Effector memory CD8-positive, alpha-beta T cell (primary cell): Measurements from ENCODE around the gene EEPD1.

Source experiments
- ATAC-seq: fragments of 150-1000 bp; cut with Tn5 transposase; replicated peaks from 2 replicates; pipeline ENCODE4 v1.10.0; 2021; ENCODE audit warnings: mild to moderate bottlenecking, moderate library complexity
- DNase-seq, 3 experiments: peaks; one replicate each; pipeline ENCODE4 v3.0.0; 2021
- H3K27ac Mint-ChIP-seq, 2 donors: one replicate each; pipeline ENCODE4 v1.8.0; 2022; ENCODE audit warnings: mild to moderate bottlenecking in 2 of 2, mixed read lengths in 2 of 2, moderate library complexity in 2 of 2
- H3K27me3 Mint-ChIP-seq, 2 donors: one replicate each; pipeline ENCODE4 v1.8.0; 2022; ENCODE audit warnings: mixed read lengths in 2 of 2
- H3K36me3 Mint-ChIP-seq: one replicate; pipeline ENCODE4 v1.8.0; 2022; ENCODE audit warnings: mild to moderate bottlenecking, moderate library complexity, mixed read lengths; ENCODE audit not compliant: insufficient read depth
- H3K4me1 Mint-ChIP-seq, 2 donors: one replicate each; pipeline ENCODE4 v1.8.0; 2022; ENCODE audit warnings: low read depth in 2 of 2, mixed read lengths in 2 of 2
- H3K4me3 Mint-ChIP-seq, 2 donors: one replicate each; pipeline ENCODE4 v1.8.0; 2022; ENCODE audit warnings: mild to moderate bottlenecking in 2 of 2, mixed read lengths in 2 of 2, moderate library complexity in 2 of 2
- H3K9me3 Mint-ChIP-seq, 2 donors: one replicate each; pipeline ENCODE4 v1.8.0; 2022; ENCODE audit warnings: mixed read lengths in 2 of 2

Gene EEPD1

DNA sequence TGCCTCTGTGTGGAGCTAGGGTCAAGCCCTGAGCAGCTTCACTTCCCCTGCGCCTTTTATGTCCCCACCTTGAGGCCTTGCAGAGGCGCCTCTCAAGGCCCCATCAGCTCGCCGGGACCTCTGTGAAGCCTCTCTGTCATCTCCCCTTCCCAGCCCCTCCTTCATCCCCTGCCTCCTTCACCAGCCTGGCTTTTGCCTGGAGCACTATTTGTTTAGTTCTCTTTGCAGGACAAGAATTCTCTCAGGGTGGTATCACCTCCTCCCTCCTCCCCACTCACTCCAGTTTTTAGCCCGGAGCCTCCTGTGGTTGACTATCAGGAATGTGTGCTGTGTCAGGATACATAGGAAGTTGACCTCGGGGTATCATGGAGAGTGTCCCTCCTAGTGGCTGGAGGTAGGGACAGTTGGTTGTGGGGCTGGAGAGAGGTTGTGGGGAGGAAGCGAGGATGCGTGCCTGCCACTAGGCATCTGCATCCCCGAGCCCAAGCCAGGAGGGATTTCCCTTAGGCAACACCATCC, 146.8 kb downstream of the EEPD1 start:
- H3K9me3 Mint-ChIP-seq = no peaks in the 10 kb centered on the region
- peaks cover 0 to 1% of the 10 kb centered on the region in 2 donors for H3K4me1 Mint-ChIP-seq
- no peaks in the 10 kb centered on the region for H3K27me3 Mint-ChIP-seq
- no peak overlapping the region for H3K27ac Mint-ChIP-seq
- H3K36me3 Mint-ChIP-seq = peaks cover 13% of the 10 kb centered on the region
- ATAC-seq (no peak), DNase-seq (no peak)
- no peak overlapping the region for H3K4me3 Mint-ChIP-seq

- Mint-ChIP-seq H3K27ac (no peak overlapping the region), H3K4me1 (peaks cover 0 to 1% of the 10 kb centered on the region in 2 donors), H3K9me3 (no peaks in the 10 kb centered on the region), H3K27me3 (no peaks in the 10 kb centered on the region), H3K4me3 (no peak overlapping the region), H3K36me3 (peaks cover 13% of the 10 kb centered on the region)
- DNase-seq (no peak), ATAC-seq (no peak)
Observed at GRCh38 chr7:36300696-36301350, 147.8 kb downstream of the EEPD1 start.

DNA sequence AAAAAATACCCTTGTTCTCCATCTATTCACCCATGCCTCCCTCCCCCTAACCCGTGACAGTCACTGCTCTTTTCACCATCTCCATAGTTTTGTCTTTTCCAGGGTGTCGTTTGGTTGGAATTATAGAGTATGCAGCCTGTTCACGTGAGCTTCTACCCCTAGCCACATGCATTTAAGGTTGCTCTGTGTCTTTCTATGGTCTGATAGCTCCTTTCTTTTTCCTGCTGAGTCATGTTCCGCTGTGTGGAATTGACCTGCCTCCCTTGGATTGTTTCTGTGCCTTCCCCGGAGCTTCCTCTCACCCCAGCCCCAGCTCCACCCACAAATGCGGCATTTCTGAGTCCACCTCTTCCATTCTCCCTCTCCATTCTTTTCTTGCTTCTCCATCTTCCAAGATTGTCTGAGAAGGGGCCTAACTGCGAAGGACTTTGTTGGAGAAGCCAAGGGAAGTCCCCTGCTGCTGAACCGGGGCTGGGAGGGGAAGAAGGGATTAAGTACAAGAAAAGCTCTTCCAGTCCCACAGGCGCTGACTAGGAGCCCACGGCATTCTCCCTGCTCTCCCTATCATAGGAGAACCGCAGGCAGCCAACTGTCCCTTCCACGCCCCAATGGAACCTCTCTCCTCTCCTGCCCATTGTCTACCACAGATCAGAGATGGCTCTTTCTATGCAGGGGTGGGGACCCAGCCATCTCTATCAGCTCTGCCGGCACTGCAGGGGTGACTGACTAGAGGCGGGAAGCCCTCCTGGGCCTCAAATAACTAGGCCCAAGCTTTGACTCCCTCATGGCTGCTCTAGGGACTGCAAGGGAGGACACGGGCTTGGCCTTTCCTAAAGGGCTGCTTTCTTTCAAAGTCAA, 149.1 kb downstream of the EEPD1 start:
- ATAC-seq = no peak
- no peaks in the 10 kb centered on the region for H3K27me3 Mint-ChIP-seq
- peak overlapping the region in 1 of 2 donors; percentile 0 for H3K27ac Mint-ChIP-seq
- H3K36me3 Mint-ChIP-seq = peaks cover 13% of the 10 kb centered on the region
- no peak overlapping the region for H3K4me3 Mint-ChIP-seq
- H3K4me1 Mint-ChIP-seq = no peaks in the 10 kb centered on the region
- H3K9me3 Mint-ChIP-seq = no peaks in the 10 kb centered on the region
- DNase-seq = no peak

GRCh38 chr7:36303202-36304098, 150.4 kb downstream of the EEPD1 start:
- Mint-ChIP-seq H3K9me3 (no peaks in the 10 kb centered on the region), H3K36me3 (peaks cover 13% of the 10 kb centered on the region), H3K27me3 (no peaks in the 10 kb centered on the region), H3K27ac (no peak overlapping the region), H3K4me1 (no peaks in the 10 kb centered on the region), H3K4me3 (no peak overlapping the region)
- DNase-seq = no peak
- ATAC-seq = no peak

DNA sequence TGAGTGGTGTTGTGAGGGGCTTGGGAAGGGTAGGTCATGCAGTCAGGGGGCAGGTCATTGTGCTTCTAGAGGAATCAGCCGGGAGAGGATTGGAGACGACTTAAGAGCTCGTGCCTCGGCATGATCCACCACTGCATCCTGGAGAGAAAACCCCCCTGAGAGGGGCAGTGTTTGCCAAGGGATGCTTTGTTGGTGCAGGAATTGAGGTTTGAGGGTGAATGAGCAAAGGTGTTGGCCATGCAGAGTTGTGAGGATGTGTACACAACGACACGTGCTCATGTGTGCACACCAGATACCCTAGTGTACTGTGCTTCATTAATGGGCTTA, 151.0 kb downstream of the EEPD1 start:
- no peak overlapping the region for H3K4me3 Mint-ChIP-seq
- no peaks in the 10 kb centered on the region for H3K27me3 Mint-ChIP-seq
- H3K27ac Mint-ChIP-seq = no peak overlapping the region
- ATAC-seq (no peak), DNase-seq (no peak)
- H3K4me1 Mint-ChIP-seq = no peaks in the 10 kb centered on the region
- no peaks in the 10 kb centered on the region for H3K9me3 Mint-ChIP-seq
- H3K36me3 Mint-ChIP-seq = peaks cover 12% of the 10 kb centered on the region

GRCh38 chr7:36305226-36305625, 152.2 kb downstream of the EEPD1 start:
- Mint-ChIP-seq H3K27ac (no peak overlapping the region), H3K4me3 (no peak overlapping the region), H3K27me3 (no peaks in the 10 kb centered on the region), H3K4me1 (no peaks in the 10 kb centered on the region), H3K9me3 (no peaks in the 10 kb centered on the region), H3K36me3 (peaks cover 2% of the 10 kb centered on the region)
- DNase-seq = no peak
- no peak for ATAC-seq

DNA sequence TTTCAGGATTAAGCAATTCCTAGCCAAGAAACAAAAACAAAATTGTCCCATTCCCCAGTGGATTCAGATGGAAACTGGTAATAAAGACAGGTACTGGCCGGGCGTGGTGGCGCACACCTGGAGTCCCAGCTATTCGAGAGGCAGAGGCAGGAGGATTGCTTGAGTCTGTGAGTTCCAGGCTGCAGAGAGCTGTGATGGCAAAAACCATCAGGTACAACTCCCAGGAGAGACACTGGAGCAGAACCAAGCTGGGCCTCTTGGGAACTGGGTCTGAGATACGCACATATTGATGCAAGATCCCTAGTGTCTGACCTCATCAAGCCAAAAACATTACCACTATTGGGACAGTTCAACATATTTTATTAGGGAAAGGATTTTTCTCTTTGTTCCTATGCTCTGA, 152.6 kb downstream of the EEPD1 start:
- no peak for ATAC-seq
- DNase-seq = no peak
- no peak overlapping the region for H3K4me3 Mint-ChIP-seq
- H3K36me3 Mint-ChIP-seq = peaks cover 2% of the 10 kb centered on the region
- no peak overlapping the region for H3K27ac Mint-ChIP-seq
- no peaks in the 10 kb centered on the region for H3K9me3 Mint-ChIP-seq
- no peaks in the 10 kb centered on the region for H3K4me1 Mint-ChIP-seq
- H3K27me3 Mint-ChIP-seq = no peaks in the 10 kb centered on the region

- H3K4me1 Mint-ChIP-seq = no peaks in the 10 kb centered on the region
- H3K36me3 Mint-ChIP-seq = peaks cover 2% of the 10 kb centered on the region
- no peak overlapping the region for H3K27ac Mint-ChIP-seq
- H3K27me3 Mint-ChIP-seq = no peaks in the 10 kb centered on the region
- H3K9me3 Mint-ChIP-seq = no peaks in the 10 kb centered on the region
- ATAC-seq = no peak
- no peak overlapping the region for H3K4me3 Mint-ChIP-seq
- no peak for DNase-seq
Observed at GRCh38 chr7:36306222-36306621, 153.2 kb downstream of the EEPD1 start.

GRCh38 chr7:36306722-36307121, 153.7 kb downstream of the EEPD1 start:
- Mint-ChIP-seq H3K27me3 (no peaks in the 10 kb centered on the region), H3K27ac (no peak overlapping the region), H3K36me3 (peaks cover 5% of the 10 kb centered on the region), H3K9me3 (no peaks in the 10 kb centered on the region), H3K4me3 (no peak overlapping the region), H3K4me1 (no peaks in the 10 kb centered on the region)
- ATAC-seq = no peak
- DNase-seq = no peak

DNA sequence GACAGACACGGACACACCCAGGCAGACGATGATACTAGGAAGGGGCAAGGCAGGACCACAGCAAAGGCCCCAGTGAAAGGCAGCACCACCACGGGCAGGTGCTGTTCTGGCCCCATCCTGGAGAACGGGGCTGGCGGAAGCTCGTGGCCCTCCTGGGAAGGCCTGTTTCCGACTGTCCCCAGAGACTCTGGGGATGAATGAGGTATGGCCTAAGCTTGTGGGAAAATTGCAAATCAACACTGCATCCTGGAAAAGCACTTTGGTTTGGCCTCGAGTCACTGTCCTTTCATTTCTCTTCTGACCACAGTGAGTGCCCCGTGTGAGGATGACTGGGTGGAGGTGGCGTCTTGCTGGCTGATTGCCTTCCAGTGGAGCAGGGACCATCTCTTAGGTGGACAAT, 155.0 kb downstream of the EEPD1 start:
- H3K4me1 Mint-ChIP-seq = peaks cover 5 to 7% of the 10 kb centered on the region in 2 donors
- no peak overlapping the region for H3K4me3 Mint-ChIP-seq
- ATAC-seq (no peak), DNase-seq (no peak)
- H3K36me3 Mint-ChIP-seq = peaks cover 3% of the 10 kb centered on the region
- H3K27ac Mint-ChIP-seq = no peak overlapping the region
- H3K9me3 Mint-ChIP-seq = no peaks in the 10 kb centered on the region
- H3K27me3 Mint-ChIP-seq = peaks cover 7 to 9% of the 10 kb centered on the region in 2 donors

DNA sequence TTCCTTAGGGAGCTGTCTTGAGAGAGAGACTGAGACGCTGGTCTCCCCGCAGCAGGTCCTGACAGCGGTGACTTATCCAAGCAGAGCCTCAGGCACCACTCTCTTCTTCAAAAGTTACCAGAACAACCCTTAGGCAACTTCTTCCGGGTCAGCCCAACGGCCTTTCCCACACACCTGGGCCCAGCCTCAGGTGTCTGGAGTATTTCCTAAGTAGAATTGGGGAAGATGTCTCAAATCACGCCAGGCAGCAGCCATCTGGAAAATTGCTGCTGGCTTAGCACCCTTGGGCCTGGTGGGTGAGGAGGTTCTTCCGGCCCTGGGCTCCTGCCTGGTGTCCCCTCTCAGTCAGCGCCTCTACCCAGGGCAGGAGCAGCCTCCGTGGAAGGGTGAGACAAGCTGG, 156.2 kb downstream of the EEPD1 start:
- H3K4me1 Mint-ChIP-seq = peaks cover 5 to 7% of the 10 kb centered on the region in 2 donors
- H3K27ac Mint-ChIP-seq = peak overlapping the region in 1 of 2 donors; percentile 63
- H3K36me3 Mint-ChIP-seq = peaks cover 3% of the 10 kb centered on the region
- H3K27me3 Mint-ChIP-seq = peaks cover 10 to 19% of the 10 kb centered on the region in 2 donors
- H3K4me3 Mint-ChIP-seq = no peak overlapping the region
- ATAC-seq = no peak
- H3K9me3 Mint-ChIP-seq = no peaks in the 10 kb centered on the region
- DNase-seq = no peak

GRCh38 chr7:36309716-36310115, 156.7 kb downstream of the EEPD1 start:
- no peaks in the 10 kb centered on the region for H3K9me3 Mint-ChIP-seq
- peaks cover 10 to 19% of the 10 kb centered on the region in 2 donors for H3K27me3 Mint-ChIP-seq
- DNase-seq (no peak), ATAC-seq (no peak)
- no peak overlapping the region for H3K27ac Mint-ChIP-seq
- H3K4me1 Mint-ChIP-seq = peaks cover 5 to 7% of the 10 kb centered on the region in 2 donors
- H3K4me3 Mint-ChIP-seq = no peak overlapping the region
- peaks cover 3% of the 10 kb centered on the region for H3K36me3 Mint-ChIP-seq

DNA sequence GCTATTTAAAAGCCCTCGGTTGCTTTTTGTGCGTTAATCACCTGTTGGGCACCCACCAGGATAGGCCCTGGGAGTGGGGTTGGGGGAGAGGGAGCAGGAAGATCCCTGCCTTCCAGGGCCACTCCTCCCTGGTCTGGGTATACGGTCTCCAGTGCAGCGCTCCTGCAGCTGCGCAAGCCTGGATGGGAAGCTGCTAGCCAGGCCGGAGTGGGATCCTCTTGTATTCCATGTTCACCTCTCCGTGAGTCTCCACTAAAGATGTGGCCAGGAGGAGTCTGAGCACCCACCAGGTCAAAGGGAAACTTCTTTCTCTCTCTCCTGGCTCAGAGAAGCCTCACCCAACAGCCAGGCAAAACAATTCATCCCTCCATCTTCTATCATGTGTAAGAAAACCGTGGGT, 157.8 kb downstream of the EEPD1 start:
- peaks cover 10 to 19% of the 10 kb centered on the region in 2 donors for H3K27me3 Mint-ChIP-seq
- peaks cover 3% of the 10 kb centered on the region for H3K36me3 Mint-ChIP-seq
- no peak for ATAC-seq
- no peak for DNase-seq
- peak overlapping the region in 1 of 2 donors; percentile 27 for H3K27ac Mint-ChIP-seq
- peaks cover 5 to 7% of the 10 kb centered on the region in 2 donors for H3K4me1 Mint-ChIP-seq
- H3K9me3 Mint-ChIP-seq = no peaks in the 10 kb centered on the region
- H3K4me3 Mint-ChIP-seq = no peak overlapping the region
